DND-41 (cell line): ENCODE measurements around the gene EIF5A.

Experiments
- CTCF ChIP-seq: IDR thresholded peaks from 2 replicates; pipeline ENCODE4 v1.5.1; 2012; ENCODE audit warnings: borderline replicate concordance, low read length, moderate library complexity, mild to moderate bottlenecking; ENCODE audit not compliant: poor library complexity, severe bottlenecking; ENCODE audit errors: extremely low read depth
- EZH2 ChIP-seq: IDR thresholded peaks from 3 replicates; pipeline ENCODE4 v1.6.1; 2012; ENCODE audit warnings: borderline replicate concordance, low read depth, mild to moderate bottlenecking, moderate library complexity, low read length, inconsistent platforms; ENCODE audit not compliant: severe bottlenecking

- TF ChIP-seq CTCF = no peak
- TF ChIP-seq EZH2 = no peak
Observed at GRCh38 chr17:7314719-7315569, 7.5 kb downstream of the EIF5A start, which contains the start of gene GPS2.
